Caco-2 (cell line): ENCODE results near the gene FNDC8. TPM values are rescaled to one million over a fixed set of nuclear protein-coding genes. Genes with fewer than 3 reads are reported as not detected.

Experiments
- BruUV-seq: library from RNA; stranded (reverse); fragments of 400-500 nt; replicated peaks from 2 replicates; lab custom pipeline; 2021; lab: Mats Ljungman, UMichigan
- CTCF ChIA-PET: fragments of 300-600 bp; sonication (Branson Sonifier 250); formaldehyde crosslinking; loops from one replicate; lab custom pipeline; 2022; ENCODE audit warnings: antibody characterized with exemption; lab: Charles Lee
- POLR2A ChIA-PET: fragments of 300-600 bp; sonication (Branson Sonifier 250); formaldehyde crosslinking; loops from one replicate; lab custom pipeline; 2022; ENCODE audit warnings: antibody characterized with exemption; lab: Charles Lee
- DNase-seq, 2 experiments: peaks; one replicate each; pipeline versions ENCODE4 v3.0.0 to v3.0.0-alpha.2; 2020 to 2022
- H3K27me3 ChIP-seq: replicated peaks from 2 replicates; pipeline ENCODE4 v1.6.0; 2011; ENCODE audit warnings: low read length; ENCODE audit not compliant: control insufficient read depth, insufficient read depth
- H3K36me3 ChIP-seq: 2 replicates; pipeline ENCODE4 v1.5.1; 2011; ENCODE audit warnings: low read length; ENCODE audit not compliant: control insufficient read depth, insufficient read depth
- H3K4me1 ChIP-seq: fragments of 250-450 bp; sonication (Bioruptor Pico); 2 replicates; pipeline ENCODE4 v1.5.1; 2020; ENCODE audit warnings: mild to moderate bottlenecking
- H3K4me3 ChIP-seq: 2 replicates; pipeline ENCODE4 v1.5.1; 2011; ENCODE audit warnings: low read depth, mild to moderate bottlenecking, control low read depth, low read length
- H3K9me3 ChIP-seq: fragments of 250-450 bp; sonication (Bioruptor Pico); 2 replicates; pipeline ENCODE4 v1.5.1; 2020; ENCODE audit warnings: mild to moderate bottlenecking, moderate library complexity
- H3K27ac Mint-ChIP-seq: one replicate; pipeline ENCODE4 v1.8.0; 2022; ENCODE audit warnings: mixed read lengths; ENCODE audit not compliant: unreplicated experiment
- H3K27me3 Mint-ChIP-seq: one replicate; pipeline ENCODE4 v1.8.0; 2022; ENCODE audit warnings: mixed read lengths; ENCODE audit not compliant: insufficient read depth, unreplicated experiment
- H3K36me3 Mint-ChIP-seq: one replicate; pipeline ENCODE4 v1.8.0; 2022; ENCODE audit warnings: mild to moderate bottlenecking, mixed read lengths; ENCODE audit not compliant: insufficient read depth, unreplicated experiment
- H3K4me1 Mint-ChIP-seq: one replicate; pipeline ENCODE4 v1.8.0; 2022; ENCODE audit warnings: low read depth, mixed read lengths; ENCODE audit not compliant: unreplicated experiment
- H3K4me3 Mint-ChIP-seq: one replicate; pipeline ENCODE4 v1.8.0; 2022; ENCODE audit warnings: mild to moderate bottlenecking, moderate library complexity, mixed read lengths; ENCODE audit not compliant: unreplicated experiment
- H3K9me3 Mint-ChIP-seq: one replicate; pipeline ENCODE4 v1.8.0; 2022; ENCODE audit warnings: mixed read lengths; ENCODE audit not compliant: unreplicated experiment
- CTCF ChIP-seq, 2 experiments: fragments of 200-600 bp in 1 of 2; IDR thresholded peaks; 1 replicate in 1 of 2; 2 replicates in 1 of 2; pipeline versions ENCODE4 v1.5.1 to v1.8.0; 2011 to 2022; ENCODE audit warnings: antibody characterized with exemption in 1 of 2, control low read depth in 1 of 2, inconsistent platforms in 1 of 2, low read depth in 1 of 2, low read length in 1 of 2, mild to moderate bottlenecking in 1 of 2, moderate library complexity in 1 of 2; ENCODE audit not compliant: insufficient read depth in 1 of 2, severe bottlenecking in 1 of 2, unreplicated experiment in 1 of 2
- intact Hi-C: fragments of 100-400 bp; cut with micrococcal nuclease; formaldehyde crosslinking; loops from one replicate; pipeline ENCODE4 v1.10.0; 2022; ENCODE audit not compliant: unreplicated experiment
- total RNA-seq: library from RNA; stranded (reverse); gene quantifications from 2 replicates; pipeline ENCODE4 v1.2.3, GENCODE V29; 2022

FNDC8 gene
- total RNA-seq, 1 experiment from 2014 or later, result not detected

- Histone ChIP-seq H3K4me1 (no peaks in the 10 kb centered on the region), H3K9me3 (no peaks in the 10 kb centered on the region), H3K4me3 (no peak overlapping the region), H3K36me3 (no peaks in the 10 kb centered on the region), H3K27me3 (no peaks in the 10 kb centered on the region)
- ChIA-PET POLR2A (no interaction called here), CTCF (no interaction called here)
- intact Hi-C loops, result no loop called here
- Mint-ChIP-seq H3K27me3 (no peaks in the 10 kb centered on the region), H3K4me1 (no peaks in the 10 kb centered on the region), H3K36me3 (peaks cover 27% of the 10 kb centered on the region), H3K9me3 (no peaks in the 10 kb centered on the region), H3K27ac (no peak overlapping the region), H3K4me3 (no peak overlapping the region)
- DNase-seq, result no peak
- no peak for TF ChIP-seq CTCF (IDR thresholded peaks at IDR 0.05; ENCODE audit: insufficient read depth in 1 of 2, low read depth in 1 of 2, low read length in 1 of 2, severe bottlenecking in 1 of 2, unreplicated experiment in 1 of 2)
- no TSS peak for BruUV-seq
Observed at GRCh38 chr17:35099908-35100307, 21.5 kb upstream of the FNDC8 start.

GRCh38 chr17:35101036-35101435, 20.4 kb upstream of the FNDC8 start:
- DNase-seq, result peak in 1 of 2 experiments; percentile 13
- H3K4me3 Mint-ChIP-seq, result no peak overlapping the region
- no TSS peak for BruUV-seq
- intact Hi-C loops, result no loop called here
- H3K4me1 ChIP-seq, result no peaks in the 10 kb centered on the region
- H3K36me3 ChIP-seq, result no peaks in the 10 kb centered on the region
- H3K36me3 Mint-ChIP-seq, result peaks cover 24% of the 10 kb centered on the region
- no peak overlapping the region for H3K4me3 ChIP-seq
- H3K4me1 Mint-ChIP-seq, result no peaks in the 10 kb centered on the region
- TF ChIP-seq CTCF (IDR thresholded peaks at IDR 0.05; ENCODE audit: insufficient read depth in 1 of 2, low read depth in 1 of 2, low read length in 1 of 2, severe bottlenecking in 1 of 2, unreplicated experiment in 1 of 2), result no peak
- no peaks in the 10 kb centered on the region for H3K27me3 Mint-ChIP-seq
- H3K9me3 Mint-ChIP-seq, result no peaks in the 10 kb centered on the region
- H3K27me3 ChIP-seq, result no peaks in the 10 kb centered on the region
- ChIA-PET CTCF (no interaction called here), POLR2A (no interaction called here)
- H3K27ac Mint-ChIP-seq, result no peak overlapping the region
- H3K9me3 ChIP-seq, result no peaks in the 10 kb centered on the region

- H3K9me3 ChIP-seq, result no peaks in the 10 kb centered on the region
- no peaks in the 10 kb centered on the region for H3K4me1 Mint-ChIP-seq
- H3K4me1 ChIP-seq, result no peaks in the 10 kb centered on the region
- no peak overlapping the region for H3K4me3 ChIP-seq
- no peaks in the 10 kb centered on the region for H3K27me3 Mint-ChIP-seq
- no peaks in the 10 kb centered on the region for H3K27me3 ChIP-seq
- no peak for DNase-seq
- no peaks in the 10 kb centered on the region for H3K36me3 ChIP-seq
- BruUV-seq, result no TSS peak
- ChIA-PET CTCF (no interaction called here), POLR2A (no interaction called here)
- H3K9me3 Mint-ChIP-seq, result no peaks in the 10 kb centered on the region
- no peak for TF ChIP-seq CTCF (IDR thresholded peaks at IDR 0.05; ENCODE audit: insufficient read depth in 1 of 2, low read depth in 1 of 2, low read length in 1 of 2, severe bottlenecking in 1 of 2, unreplicated experiment in 1 of 2)
- intact Hi-C loops, result no loop called here
- H3K4me3 Mint-ChIP-seq, result no peak overlapping the region
- peaks cover 24% of the 10 kb centered on the region for H3K36me3 Mint-ChIP-seq
- no peak overlapping the region for H3K27ac Mint-ChIP-seq
Observed at GRCh38 chr17:35101725-35102124, 19.7 kb upstream of the FNDC8 start.
